Astrocyte (in vitro differentiated cells and primary cell): Measurements from ENCODE around the gene CIDEA.
"Not testable (repeated sequence)": the region's sequence is repeated elsewhere in the genome, so short reads cannot be mapped to it uniquely, and the experiment has no call there.

ENCODE experiments used
- CTCF ChIP-seq: IDR thresholded peaks from 2 replicates; pipeline ENCODE4 v1.5.1; 2011; ENCODE audit warnings: low read depth, mild to moderate bottlenecking, inconsistent platforms, low read length, moderate library complexity; ENCODE audit not compliant: insufficient read depth
- EZH2 ChIP-seq: IDR thresholded peaks from 2 replicates; pipeline ENCODE4 v1.6.1; 2012; ENCODE audit warnings: mild to moderate bottlenecking, low read length, inconsistent platforms; ENCODE audit not compliant: insufficient read depth

DNA sequence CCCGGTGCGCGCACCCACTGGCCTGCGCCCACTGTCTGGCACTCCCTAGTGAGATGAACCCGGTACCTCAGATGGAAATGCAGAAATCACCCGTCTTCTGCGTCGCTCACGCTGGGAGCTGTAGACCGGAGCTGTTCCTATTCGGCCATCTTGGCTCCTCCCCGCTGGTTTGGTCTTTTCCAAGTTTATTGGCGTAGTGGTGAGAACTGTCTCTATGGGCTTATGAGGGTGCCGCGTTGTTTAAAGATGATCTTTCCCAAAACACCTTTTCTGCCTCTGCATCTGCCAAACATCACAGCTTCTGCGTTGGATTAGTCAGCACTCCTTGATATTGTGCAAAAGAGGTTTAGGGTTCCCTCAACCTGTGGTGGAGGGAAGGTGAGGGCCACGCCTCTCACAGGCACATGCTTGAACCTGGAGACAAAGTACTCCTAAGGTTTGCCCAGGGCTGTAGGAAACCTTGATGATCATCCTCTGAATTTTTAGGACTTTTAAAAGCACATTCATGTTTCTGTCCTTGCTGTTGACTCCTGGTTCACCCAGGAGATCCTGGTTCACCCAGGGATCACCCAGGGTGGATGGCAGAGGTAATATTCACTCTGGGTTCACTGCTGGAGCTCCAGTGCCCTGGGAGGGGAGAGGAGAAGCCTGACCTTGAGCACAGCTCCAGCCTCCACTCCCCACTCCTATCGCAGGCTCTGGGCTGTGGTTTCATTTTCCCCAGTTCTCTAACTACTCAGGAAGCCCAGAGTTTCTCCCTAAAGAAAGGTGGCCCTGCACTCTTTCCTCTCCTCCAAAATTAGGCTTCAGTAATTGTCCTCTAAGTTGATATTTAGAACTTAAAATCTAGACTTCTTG lies 45.6 kb upstream of the CIDEA start:
- not testable (repeated sequence) for TF ChIP-seq CTCF, EZH2
